ENCODE measurements around the gene NOL12. TPM values are rescaled to one million over a fixed set of nuclear protein-coding genes. Genes with fewer than 3 reads are reported as not detected.
A peak's percentile ranks its signal among the peaks of the same experiment; 100 is the strongest.

Gene NOL12
- total RNA-seq, 1 donor from 2014 or later: 18.1 TPM

GRCh38 chr22:37742376-37743171 is 56.4 kb downstream of the NOL12 start:
- Mint-ChIP-seq H3K9me3 (ENCODE audit: unreplicated experiment) (peaks cover 2% of the 10 kb centered on the region), H3K4me3 (ENCODE audit: unreplicated experiment) (no peak overlapping the region)

More at GRCh38 chr22:37742376-37743171, 56.4 kb downstream of the NOL12 start:
- Mint-ChIP-seq H3K4me1 (ENCODE audit: low read depth, unreplicated experiment) (peaks cover 30% of the 10 kb centered on the region), H3K36me3 (ENCODE audit: low read depth, unreplicated experiment) (no peaks in the 10 kb centered on the region), H3K27me3 (ENCODE audit: low read depth, unreplicated experiment) (peaks cover 5% of the 10 kb centered on the region), H3K27ac (ENCODE audit: unreplicated experiment) (peak overlapping the region; percentile 69)
- H3K36me3 ChIP-seq (ENCODE audit: insufficient read depth, low read length): no peaks in the 10 kb centered on the region
- peak; percentile 69 for FAIRE-seq
- no peaks in the 10 kb centered on the region for H3K9me3 ChIP-seq (ENCODE audit: insufficient read depth, low read depth, low read length)
- DNase-seq (ENCODE audit: low read depth): peak; percentile 86
- H3K27me3 ChIP-seq (ENCODE audit: insufficient read depth, low read length): no peaks in the 10 kb centered on the region
- no peak for TF ChIP-seq CTCF (IDR thresholded peaks at IDR 0.05; ENCODE audit: insufficient read depth, low read depth, low read length)
- no peak for TF ChIP-seq EZH2 (IDR thresholded peaks at IDR 0.05; ENCODE audit: insufficient read depth, low read length)
- peaks cover 39% of the 10 kb centered on the region for H3K4me1 ChIP-seq (ENCODE audit: insufficient read depth, low read length)
- H3K79me2 ChIP-seq (ENCODE audit: insufficient read depth, low read length): peaks cover 20% of the 10 kb centered on the region
- peaks cover 2% of the 10 kb centered on the region for H4K20me1 ChIP-seq (ENCODE audit: insufficient read depth, low read length)
- no peak overlapping the region for H3K4me3 ChIP-seq (ENCODE audit: insufficient read depth, low read depth, low read length)
- no peak overlapping the region for H2AFZ ChIP-seq (ENCODE audit: low read depth, low read length)
- peak overlapping the region; percentile 12 for H3K27ac ChIP-seq (ENCODE audit: low read depth, low read length)
- peak overlapping the region; percentile 73 for H3K4me2 ChIP-seq (ENCODE audit: low read length)
- peak overlapping the region; percentile 9 for H3K9ac ChIP-seq (ENCODE audit: low read length)

Other genes starting within 250 kb of the NOL12 start
- 0.87 and 1.4 TPM in 2 replicates for gene MFNG, start 200.0 kb upstream of the NOL12 start, total RNA-seq
- 19.7 and 22.6 TPM in 2 replicates for gene CARD10, start 166.9 kb upstream of the NOL12 start, total RNA-seq
- gene CDC42EP1, start 125.9 kb upstream of the NOL12 start, total RNA-seq: 106 and 109 TPM in 2 replicates
- gene LGALS2, start 106.3 kb upstream of the NOL12 start, total RNA-seq: not detected in 2 replicates
- gene GGA1, start 77.5 kb upstream of the NOL12 start, total RNA-seq: 39.9 and 43.1 TPM in 2 replicates
- 26.5 and 31.6 TPM in 2 replicates for gene SH3BP1, start 46.7 kb upstream of the NOL12 start, total RNA-seq
- 18.9 and 22.4 TPM in 2 replicates for gene PDXP, start 27.6 kb upstream of the NOL12 start, total RNA-seq
- gene LGALS1, start 10.7 kb upstream of the NOL12 start, total RNA-seq: 240 and 260 TPM in 2 replicates
- gene TRIOBP, start 10.7 kb downstream of the NOL12 start, total RNA-seq: 40.6 and 41.5 TPM in 2 replicates
- 12.8 and 14.3 TPM in 2 replicates for gene GCAT, start 121.6 kb downstream of the NOL12 start, total RNA-seq
- not detected in 2 replicates for gene GALR3, start 137.0 kb downstream of the NOL12 start, total RNA-seq
- gene ANKRD54, start 158.0 kb downstream of the NOL12 start, total RNA-seq: 19.9 and 21.5 TPM in 2 replicates
- 294 and 323 TPM in 2 replicates for gene EIF3L, start 163.1 kb downstream of the NOL12 start, total RNA-seq
- gene MICALL1, start 220.0 kb downstream of the NOL12 start, total RNA-seq: 124 and 131 TPM in 2 replicates

All from astrocyte (in vitro differentiated cells and primary cell).